Vagina (tissue), 2 donors: ENCODE measurements around the gene MIOS. TPM values are rescaled to one million over a fixed set of nuclear protein-coding genes. Genes with fewer than 3 reads are reported as not detected.

Experiments
- DNase-seq, 2 donors: peaks; one replicate each; pipeline ENCODE4 v3.0.0-alpha.2; 2017; ENCODE audit errors: extremely low spot score in 2 of 2
- H3K27ac ChIP-seq: fragments of 200-600 bp; sonication (generic); one replicate; pipeline ENCODE4 v1.5.1; 2019
- H3K27me3 ChIP-seq: fragments of 200-600 bp; sonication (generic); one replicate; pipeline ENCODE4 v1.5.1; 2019
- H3K36me3 ChIP-seq, 2 donors: fragments of 200-600 bp; sonication (generic); one replicate each; pipeline ENCODE4 v1.5.1; 2017 to 2019
- H3K4me1 ChIP-seq: fragments of 200-600 bp; sonication (generic); one replicate; pipeline ENCODE4 v1.5.1; 2019
- H3K4me3 ChIP-seq, 2 donors: fragments of 200-600 bp; sonication (generic); 1 replicate in 1 of 2; 2 replicates in 1 of 2; pipeline ENCODE4 v1.5.1; 2016 to 2019
- H3K9me3 ChIP-seq: fragments of 200-600 bp; sonication (generic); one replicate; pipeline ENCODE4 v1.5.1; 2019
- POLR2A ChIP-seq, 2 donors: fragments of 450-650 bp; IDR thresholded peaks; one replicate each; pipeline ENCODE4 v1.6.1; 2017; ENCODE audit warnings: antibody characterized with exemption in 2 of 2, mild to moderate bottlenecking in 2 of 2, moderate library complexity in 2 of 2
- POLR2AphosphoS5 ChIP-seq, 2 donors: sonication (generic); formaldehyde crosslinking; IDR thresholded peaks; one replicate each; pipeline ENCODE4 v1.9.0; 2017; ENCODE audit warnings: antibody characterized with exemption in 2 of 2, mild to moderate bottlenecking in 2 of 2, low read depth in 1 of 2; ENCODE audit not compliant: insufficient read depth in 1 of 2
- intact Hi-C: fragments of 100-400 bp; cut with DNase I; formaldehyde crosslinking; loops from one replicate; pipeline ENCODE4 v1.15.1; 2023
- total RNA-seq: library from RNA; depleted of rRNA; stranded (reverse); fragments of >200 nt; gene quantifications from one replicate; pipeline ENCODE4 v1.2.3, GENCODE V29; 2016
- TF ChIP-seq, protein P1 (sequence below), 3 experiments: fragments of 450-650 bp in 2 of 3; fragments of 200-600 bp in 1 of 3; sonication (generic) in 1 of 3; IDR thresholded peaks; one replicate each; pipeline ENCODE4 v1.5.1; 2017 to 2019; ENCODE audit warnings: antibody characterized with exemption in 3 of 3, mild to moderate bottlenecking in 2 of 3, moderate library complexity in 2 of 3

The MIOS gene
- total RNA-seq, 1 donor from 2014 or later = 50.1 TPM

DNA sequence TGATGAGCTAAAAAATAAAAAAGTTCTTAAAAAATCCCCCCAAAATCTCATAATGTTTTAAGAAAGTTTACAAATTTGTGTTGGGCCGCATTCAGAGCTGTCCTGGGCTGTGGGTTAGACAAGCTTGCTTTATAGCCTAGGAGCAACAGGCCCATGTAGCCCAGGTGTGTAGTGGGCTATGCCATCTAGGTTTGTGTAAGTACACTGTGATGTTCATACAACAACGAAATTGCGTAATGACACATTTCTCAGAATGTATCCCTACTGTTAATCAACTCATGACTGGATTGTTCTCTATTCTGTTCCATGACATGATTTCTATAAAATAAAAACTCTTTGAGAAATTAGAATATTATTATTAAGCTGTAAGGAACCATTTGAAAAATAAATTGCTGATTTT is 13.0 kb downstream of the MIOS start:
- Histone ChIP-seq H3K27ac (no peak overlapping the region), H3K36me3 (peaks cover 0 to 10% of the 10 kb centered on the region in 2 donors), H3K9me3 (no peaks in the 10 kb centered on the region), H3K4me1 (no peaks in the 10 kb centered on the region), H3K4me3 (no peak overlapping the region), H3K27me3 (no peaks in the 10 kb centered on the region)
- TF ChIP-seq POLR2A (IDR thresholded peaks at IDR 0.05) (no peak), POLR2AphosphoS5 (IDR thresholded peaks at IDR 0.05; ENCODE audit: insufficient read depth in 1 of 2, low read depth in 1 of 2) (no peak)
- TF ChIP-seq, protein P1, sequence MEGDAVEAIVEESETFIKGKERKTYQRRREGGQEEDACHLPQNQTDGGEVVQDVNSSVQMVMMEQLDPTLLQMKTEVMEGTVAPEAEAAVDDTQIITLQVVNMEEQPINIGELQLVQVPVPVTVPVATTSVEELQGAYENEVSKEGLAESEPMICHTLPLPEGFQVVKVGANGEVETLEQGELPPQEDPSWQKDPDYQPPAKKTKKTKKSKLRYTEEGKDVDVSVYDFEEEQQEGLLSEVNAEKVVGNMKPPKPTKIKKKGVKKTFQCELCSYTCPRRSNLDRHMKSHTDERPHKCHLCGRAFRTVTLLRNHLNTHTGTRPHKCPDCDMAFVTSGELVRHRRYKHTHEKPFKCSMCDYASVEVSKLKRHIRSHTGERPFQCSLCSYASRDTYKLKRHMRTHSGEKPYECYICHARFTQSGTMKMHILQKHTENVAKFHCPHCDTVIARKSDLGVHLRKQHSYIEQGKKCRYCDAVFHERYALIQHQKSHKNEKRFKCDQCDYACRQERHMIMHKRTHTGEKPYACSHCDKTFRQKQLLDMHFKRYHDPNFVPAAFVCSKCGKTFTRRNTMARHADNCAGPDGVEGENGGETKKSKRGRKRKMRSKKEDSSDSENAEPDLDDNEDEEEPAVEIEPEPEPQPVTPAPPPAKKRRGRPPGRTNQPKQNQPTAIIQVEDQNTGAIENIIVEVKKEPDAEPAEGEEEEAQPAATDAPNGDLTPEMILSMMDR (IDR thresholded peaks at IDR 0.05) = no peak
- no peak for DNase-seq
- intact Hi-C loops = no loop called here

DNA sequence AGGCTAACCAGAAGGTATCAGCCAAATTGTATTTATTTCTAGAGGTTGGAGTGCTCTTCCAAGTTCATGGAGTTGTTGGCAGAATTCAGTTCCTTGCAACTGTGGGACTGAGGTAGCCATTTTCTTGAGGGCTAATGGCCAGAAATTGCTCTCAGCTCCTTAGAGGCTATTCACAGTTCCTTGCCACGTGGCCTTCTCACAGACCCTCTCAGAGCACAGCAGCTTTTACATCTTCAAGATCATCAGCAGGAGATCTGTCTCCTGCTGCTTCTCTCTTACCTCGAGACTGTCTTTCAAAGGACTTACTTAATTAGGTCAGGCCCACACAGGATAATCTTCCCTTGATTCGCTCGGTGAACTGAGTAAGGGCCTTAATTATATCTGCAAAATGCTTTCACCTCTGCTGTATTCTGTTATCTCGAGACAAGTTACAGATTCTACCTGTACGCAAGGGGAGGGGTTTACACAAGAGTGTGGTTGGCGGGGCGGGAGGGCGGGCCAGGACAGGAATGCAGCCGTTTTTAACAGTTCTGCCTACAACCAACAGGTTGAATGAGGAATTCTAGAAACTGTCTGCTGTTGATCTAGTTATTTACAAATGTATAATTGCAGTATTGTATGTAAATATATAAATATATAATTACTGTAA is 15.0 kb downstream of the MIOS start:
- intact Hi-C loops = no loop called here
- H3K4me3 ChIP-seq = no peak overlapping the region
- TF ChIP-seq POLR2A (IDR thresholded peaks at IDR 0.05) = no peak
- no peak for TF ChIP-seq POLR2AphosphoS5 (IDR thresholded peaks at IDR 0.05; ENCODE audit: insufficient read depth in 1 of 2, low read depth in 1 of 2)
- TF ChIP-seq, protein P1 (IDR thresholded peaks at IDR 0.05) = no peak
- no peaks in the 10 kb centered on the region for H3K9me3 ChIP-seq
- DNase-seq = no peak
- H3K4me1 ChIP-seq = no peaks in the 10 kb centered on the region
- no peaks in the 10 kb centered on the region for H3K27me3 ChIP-seq
- H3K27ac ChIP-seq = no peak overlapping the region
- H3K36me3 ChIP-seq = peaks cover 0 to 10% of the 10 kb centered on the region in 2 donors

DNA sequence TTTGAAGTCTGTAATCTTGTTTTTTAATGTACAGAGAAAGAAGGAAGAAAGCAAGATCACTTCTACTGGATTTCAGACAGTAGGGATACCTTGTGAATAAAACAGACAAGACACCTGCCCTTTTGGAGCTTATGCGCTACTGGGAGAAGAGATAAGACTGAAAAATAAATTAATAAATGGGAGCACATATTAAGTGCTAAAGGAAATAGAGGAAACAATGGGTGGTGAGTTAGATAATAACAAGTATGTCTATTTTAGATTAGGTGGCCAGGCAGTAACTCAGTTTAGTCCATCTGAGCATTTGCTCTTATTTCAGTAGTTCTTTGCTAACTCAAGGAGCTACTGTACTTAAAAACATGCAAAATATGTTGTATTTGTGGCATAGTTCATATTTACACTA is 15.9 kb downstream of the MIOS start:
- no peak overlapping the region for H3K27ac ChIP-seq
- no peaks in the 10 kb centered on the region for H3K4me1 ChIP-seq
- H3K4me3 ChIP-seq = no peak overlapping the region
- DNase-seq = no peak
- peaks cover 0 to 10% of the 10 kb centered on the region in 2 donors for H3K36me3 ChIP-seq
- intact Hi-C loops = no loop called here
- no peaks in the 10 kb centered on the region for H3K9me3 ChIP-seq
- TF ChIP-seq, protein P1 (IDR thresholded peaks at IDR 0.05) = no peak
- TF ChIP-seq POLR2A (IDR thresholded peaks at IDR 0.05) (no peak), POLR2AphosphoS5 (IDR thresholded peaks at IDR 0.05; ENCODE audit: insufficient read depth in 1 of 2, low read depth in 1 of 2) (no peak)
- H3K27me3 ChIP-seq = no peaks in the 10 kb centered on the region

DNA sequence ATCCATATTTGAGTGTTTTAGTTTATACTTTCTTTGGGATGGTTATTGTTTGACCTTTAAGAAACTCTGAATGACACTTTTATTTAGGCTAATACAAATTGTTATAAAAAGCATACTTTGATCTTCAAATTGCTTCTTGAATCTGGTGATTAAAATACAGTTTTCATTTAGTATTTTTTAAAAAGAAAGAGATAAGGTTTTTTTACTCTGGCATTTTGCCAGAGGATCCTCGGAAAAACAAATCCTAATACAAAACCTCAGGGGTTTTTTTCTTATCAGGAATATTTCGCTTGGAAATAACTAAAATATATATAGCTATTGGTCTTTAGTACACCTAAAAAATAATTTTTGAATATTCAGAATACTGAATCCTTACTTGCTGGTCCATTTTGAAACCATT is 17.0 kb downstream of the MIOS start:
- intact Hi-C loops = no loop called here
- Histone ChIP-seq H3K4me3 (no peak overlapping the region), H3K9me3 (no peaks in the 10 kb centered on the region), H3K27ac (no peak overlapping the region), H3K27me3 (no peaks in the 10 kb centered on the region), H3K4me1 (no peaks in the 10 kb centered on the region), H3K36me3 (peaks cover 0 to 10% of the 10 kb centered on the region in 2 donors)
- TF ChIP-seq, protein P1 (IDR thresholded peaks at IDR 0.05) = no peak
- TF ChIP-seq POLR2AphosphoS5 (IDR thresholded peaks at IDR 0.05; ENCODE audit: insufficient read depth in 1 of 2, low read depth in 1 of 2) (no peak), POLR2A (IDR thresholded peaks at IDR 0.05) (no peak)
- DNase-seq = no peak

GRCh38 chr7:7584653-7585052 is 18.0 kb downstream of the MIOS start:
- Histone ChIP-seq H3K9me3 (no peaks in the 10 kb centered on the region), H3K4me3 (no peak overlapping the region), H3K36me3 (peaks cover 0 to 5% of the 10 kb centered on the region in 2 donors), H3K4me1 (no peaks in the 10 kb centered on the region), H3K27me3 (no peaks in the 10 kb centered on the region), H3K27ac (no peak overlapping the region)
- no peak for DNase-seq
- intact Hi-C loops = no loop called here
- TF ChIP-seq, protein P1 (IDR thresholded peaks at IDR 0.05) = no peak
- TF ChIP-seq POLR2A (IDR thresholded peaks at IDR 0.05) = no peak
